GM21528 (cell line): Measurements from ENCODE around the gene FURIN.

Experiments
- ATAC-seq: cut with Tn5 transposase; IDR thresholded peaks from one replicate; pipeline ENCODE4 v1.9.1; 2021; ENCODE audit warnings: mild to moderate bottlenecking, moderate library complexity; ENCODE audit not compliant: unreplicated experiment, low FRiP score

Gene FURIN

DNA sequence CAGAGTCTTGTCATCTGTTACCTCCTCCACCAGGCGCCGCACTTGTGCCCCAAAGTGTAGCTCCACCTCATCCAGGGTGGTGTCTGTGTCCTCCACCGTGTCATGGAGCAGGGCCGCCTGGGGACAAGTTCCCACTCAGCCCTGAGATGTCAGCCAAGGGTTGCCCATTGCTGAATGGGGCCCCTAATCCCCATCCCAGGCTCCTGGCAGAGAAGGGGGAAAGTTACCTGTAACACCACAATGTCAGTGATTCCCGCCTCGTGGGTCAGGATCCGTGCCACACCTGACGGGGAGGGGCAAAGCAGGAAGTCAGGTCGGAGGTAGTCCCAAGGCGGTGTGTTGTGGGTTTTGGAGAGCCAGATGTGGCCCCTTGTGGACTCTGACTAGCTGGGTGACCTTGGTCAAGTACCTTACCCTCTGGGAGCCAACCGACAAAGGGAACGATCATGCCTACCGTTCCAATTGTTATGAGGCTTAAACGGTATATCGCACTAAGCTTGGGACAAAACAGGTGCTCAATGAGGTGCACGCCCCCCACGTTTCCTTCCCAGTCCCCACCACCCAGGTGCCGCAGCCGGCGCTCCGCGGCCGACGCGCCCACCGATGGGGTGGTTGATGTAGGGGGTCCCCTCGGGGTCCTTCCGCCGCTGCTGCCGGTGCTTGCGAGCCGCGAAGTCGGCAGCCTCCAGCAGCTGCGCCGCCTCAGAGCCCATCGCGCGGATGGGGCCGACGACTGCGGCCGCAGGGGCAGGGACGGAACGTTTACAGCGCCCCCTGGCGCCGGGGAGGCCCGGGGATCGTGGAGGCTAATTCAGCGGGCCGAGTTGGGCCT lies 63.7 kb downstream of the FURIN start, which contains the start of gene HDDC3:
Gene HDDC3 (minus strand): TSS at position 722 of the 832 bp plus-strand sequence. CDS start 9 bp downstream, at position 713.
- ATAC-seq: peak; percentile 49

DNA sequence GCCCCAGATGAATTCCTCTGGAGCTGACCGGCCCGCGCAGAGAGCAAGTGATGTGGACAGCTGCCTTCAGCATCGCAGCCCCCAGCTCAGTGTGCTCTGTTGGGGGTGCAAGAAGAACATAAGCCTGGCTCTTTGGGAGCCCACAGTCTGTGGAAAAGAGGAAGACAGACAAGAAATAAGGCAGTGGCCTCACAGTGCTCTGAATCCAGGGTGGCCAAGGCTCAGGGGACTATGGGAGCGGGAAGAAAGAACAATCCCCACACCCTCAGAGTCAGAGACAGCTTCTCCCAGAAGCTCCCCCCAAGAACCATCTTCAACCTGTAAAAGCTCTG lies 64.2 kb downstream of the FURIN start:
- ATAC-seq: no peak
